HG03469 (cell line): Measurements from ENCODE around the gene RABEP1.
"Not testable (repeated sequence)": the region's sequence is repeated elsewhere in the genome, so short reads cannot be mapped to it uniquely, and the experiment has no call there.

Experiments
- ATAC-seq: cut with Tn5 transposase; IDR thresholded peaks from one replicate; pipeline ENCODE4 v1.9.1; 2021; ENCODE audit warnings: mild to moderate bottlenecking, moderate library complexity, moderate number of reproducible peaks; ENCODE audit not compliant: unreplicated experiment

Gene RABEP1

GRCh38 chr17:5281814-5282641, at the start of gene RABEP1:
TSS of gene RABEP1 (plus strand) at chr17:5282284. CDS start at chr17:5282487, 203 bp downstream.
- no peak for ATAC-seq

GRCh38 chr17:5233492-5233891, 48.6 kb upstream of the RABEP1 start:
- ATAC-seq = not testable (repeated sequence)

GRCh38 chr17:5234645-5235576, 47.2 kb upstream of the RABEP1 start, which contains the start of gene SCIMP:
TSS of gene SCIMP (minus strand) at chr17:5234860. CDS start at chr17:5234755, 105 bp downstream.
- no peak for ATAC-seq

- ATAC-seq = no peak
These were observed 45.0 kb upstream of the RABEP1 start for GRCh38 chr17:5236938-5237540.

- no peak for ATAC-seq
These were observed 44.5 kb upstream of the RABEP1 start for GRCh38 chr17:5237541-5238016.

- no peak for ATAC-seq
These were observed 43.8 kb upstream of the RABEP1 start for GRCh38 chr17:5238333-5238732.

GRCh38 chr17:5239769-5240168, 42.3 kb upstream of the RABEP1 start:
- not testable (repeated sequence) for ATAC-seq

GRCh38 chr17:5241861-5242671, 40.0 kb upstream of the RABEP1 start:
- ATAC-seq = no peak

- no peak for ATAC-seq
These were observed 34.5 kb upstream of the RABEP1 start for GRCh38 chr17:5247621-5248020.

- no peak for ATAC-seq
These were observed 33.1 kb upstream of the RABEP1 start for GRCh38 chr17:5248821-5249479.

GRCh38 chr17:5249615-5250014, 32.5 kb upstream of the RABEP1 start:
- ATAC-seq = no peak

GRCh38 chr17:5254414-5254813, 27.7 kb upstream of the RABEP1 start:
- no peak for ATAC-seq

- ATAC-seq = no peak
These were observed 27.1 kb upstream of the RABEP1 start for GRCh38 chr17:5254903-5255521.

- ATAC-seq = no peak
These were observed 25.0 kb upstream of the RABEP1 start for GRCh38 chr17:5257124-5257523.

- ATAC-seq = no peak
These were observed 21.5 kb upstream of the RABEP1 start for GRCh38 chr17:5260542-5260941.

- no peak for ATAC-seq
These were observed 19.6 kb upstream of the RABEP1 start for GRCh38 chr17:5262416-5262991.

GRCh38 chr17:5263441-5263840, 18.6 kb upstream of the RABEP1 start:
- ATAC-seq = no peak

- ATAC-seq = no peak
These were observed 17.2 kb upstream of the RABEP1 start for GRCh38 chr17:5264893-5265292.
